Astrocyte (in vitro differentiated cells and primary cell): Measurements from ENCODE around the gene EDEM3. TPM values are rescaled to one million over a fixed set of nuclear protein-coding genes. Genes with fewer than 3 reads are reported as not detected.

Source experiments
- DNase-seq: peaks from one replicate; pipeline ENCODE4 v3.0.0-alpha.2; 2010; ENCODE audit warnings: low read depth
- FAIRE-seq: peaks from 2 replicates; lab custom pipeline; 2011; peaks lifted over from hg19 to GRCh38; lab: Jason Lieb, UNC
- H2AFZ ChIP-seq: 2 replicates; pipeline ENCODE4 v1.6.0; 2012; ENCODE audit warnings: low read depth, low read length, inconsistent platforms
- H3K27ac ChIP-seq: 2 replicates; pipeline ENCODE4 v1.5.1; 2011; ENCODE audit warnings: low read depth, low read length, inconsistent platforms
- H3K27me3 ChIP-seq: 2 replicates; pipeline ENCODE4 v1.6.0; 2011; ENCODE audit warnings: low read length, inconsistent platforms; ENCODE audit not compliant: insufficient read depth
- H3K36me3 ChIP-seq: 2 replicates; pipeline ENCODE4 v1.5.1; 2011; ENCODE audit warnings: low read length, inconsistent platforms; ENCODE audit not compliant: insufficient read depth
- H3K4me1 ChIP-seq: 2 replicates; pipeline ENCODE4 v1.5.1; 2011; ENCODE audit warnings: low read length, inconsistent platforms; ENCODE audit not compliant: insufficient read depth
- H3K4me2 ChIP-seq: 2 replicates; pipeline ENCODE4 v1.6.0; 2012; ENCODE audit warnings: low read length, inconsistent platforms
- H3K4me3 ChIP-seq: 2 replicates; pipeline ENCODE4 v1.5.1; 2011; ENCODE audit warnings: low read depth, mild to moderate bottlenecking, low read length, inconsistent platforms; ENCODE audit not compliant: insufficient read depth
- H3K79me2 ChIP-seq: 2 replicates; pipeline ENCODE4 v1.6.0; 2012; ENCODE audit warnings: mild to moderate bottlenecking, low read length, inconsistent platforms; ENCODE audit not compliant: insufficient read depth
- H3K9ac ChIP-seq: 2 replicates; pipeline ENCODE4 v1.6.0; 2012; ENCODE audit warnings: mild to moderate bottlenecking, low read length, inconsistent platforms
- H3K9me3 ChIP-seq: 2 replicates; pipeline ENCODE4 v1.5.1; 2012; ENCODE audit warnings: low read depth, mild to moderate bottlenecking, low read length, inconsistent platforms; ENCODE audit not compliant: insufficient read depth
- H4K20me1 ChIP-seq: 2 replicates; pipeline ENCODE4 v1.6.0; 2012; ENCODE audit warnings: low read length, inconsistent platforms; ENCODE audit not compliant: insufficient read depth
- H3K27ac Mint-ChIP-seq: one replicate; pipeline ENCODE4 v1.8.0; 2021; ENCODE audit warnings: mild to moderate bottlenecking, mixed read lengths; ENCODE audit not compliant: unreplicated experiment
- H3K27me3 Mint-ChIP-seq: one replicate; pipeline ENCODE4 v1.8.0; 2021; ENCODE audit warnings: low read depth, mixed read lengths; ENCODE audit not compliant: unreplicated experiment
- H3K36me3 Mint-ChIP-seq: one replicate; pipeline ENCODE4 v1.8.0; 2021; ENCODE audit warnings: low read depth, mixed read lengths; ENCODE audit not compliant: unreplicated experiment
- H3K4me1 Mint-ChIP-seq: one replicate; pipeline ENCODE4 v1.8.0; 2021; ENCODE audit warnings: low read depth, mixed read lengths; ENCODE audit not compliant: unreplicated experiment
- H3K4me3 Mint-ChIP-seq: one replicate; pipeline ENCODE4 v1.8.0; 2021; ENCODE audit warnings: mild to moderate bottlenecking, moderate library complexity, mixed read lengths; ENCODE audit not compliant: unreplicated experiment
- H3K9me3 Mint-ChIP-seq: one replicate; pipeline ENCODE4 v1.8.0; 2021; ENCODE audit warnings: mild to moderate bottlenecking, mixed read lengths; ENCODE audit not compliant: unreplicated experiment
- CTCF ChIP-seq: IDR thresholded peaks from 2 replicates; pipeline ENCODE4 v1.5.1; 2011; ENCODE audit warnings: low read depth, mild to moderate bottlenecking, inconsistent platforms, low read length, moderate library complexity; ENCODE audit not compliant: insufficient read depth
- EZH2 ChIP-seq: IDR thresholded peaks from 2 replicates; pipeline ENCODE4 v1.6.1; 2012; ENCODE audit warnings: mild to moderate bottlenecking, low read length, inconsistent platforms; ENCODE audit not compliant: insufficient read depth
- total RNA-seq: library from RNA; stranded (reverse); gene quantifications from 2 replicates; pipeline ENCODE4 v1.2.1, GENCODE V29; 2021

EDEM3 gene
- total RNA-seq, 1 donor from 2014 or later: 36.7 TPM

DNA sequence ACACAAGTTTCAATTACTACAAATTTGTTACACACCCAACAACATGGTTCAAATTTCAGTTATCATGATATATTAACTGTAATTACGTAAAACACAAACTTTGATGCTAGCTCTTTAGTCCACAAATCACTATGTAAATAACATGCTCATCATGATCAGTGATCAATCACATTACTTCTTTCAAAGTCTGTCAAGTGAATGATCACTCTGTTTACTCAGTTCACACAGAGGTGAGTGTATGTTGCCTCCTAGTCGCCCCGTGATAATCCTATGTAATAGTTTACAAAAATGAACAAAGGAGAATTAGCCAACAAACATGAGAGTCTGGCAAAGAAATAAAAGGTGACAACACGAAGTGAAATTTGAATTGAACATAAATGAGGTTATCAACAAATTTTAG is 14.3 kb downstream of the EDEM3 start:
- H3K9me3 Mint-ChIP-seq: no peaks in the 10 kb centered on the region
- H3K4me1 Mint-ChIP-seq: no peaks in the 10 kb centered on the region

GRCh38 chr1:184739796-184740195 is 14.9 kb downstream of the EDEM3 start:
- H3K27ac ChIP-seq: no peak overlapping the region
- Mint-ChIP-seq H3K4me3 (no peak overlapping the region), H3K9me3 (no peaks in the 10 kb centered on the region), H3K4me1 (no peaks in the 10 kb centered on the region), H3K27ac (no peak overlapping the region), H3K36me3 (no peaks in the 10 kb centered on the region), H3K27me3 (no peaks in the 10 kb centered on the region)
- H3K79me2 ChIP-seq: peaks cover 14% of the 10 kb centered on the region
- no peak overlapping the region for H3K4me2 ChIP-seq
- H3K36me3 ChIP-seq: no peaks in the 10 kb centered on the region
- H2AFZ ChIP-seq: no peak overlapping the region
- no peak for DNase-seq
- H3K9ac ChIP-seq: no peak overlapping the region
- peaks cover 4% of the 10 kb centered on the region for H4K20me1 ChIP-seq
- no peaks in the 10 kb centered on the region for H3K27me3 ChIP-seq
- H3K4me3 ChIP-seq: no peak overlapping the region
- no peaks in the 10 kb centered on the region for H3K4me1 ChIP-seq
- no peaks in the 10 kb centered on the region for H3K9me3 ChIP-seq
- FAIRE-seq: no peak
- no peak for TF ChIP-seq CTCF
- TF ChIP-seq EZH2: no peak

More for the DNA sequence above, 14.3 kb downstream of the EDEM3 start:
- Histone ChIP-seq H3K9ac (no peak overlapping the region), H3K9me3 (no peaks in the 10 kb centered on the region), H2AFZ (no peak overlapping the region), H3K4me2 (no peak overlapping the region), H3K79me2 (peaks cover 16% of the 10 kb centered on the region), H3K4me3 (no peak overlapping the region), H4K20me1 (peaks cover 4% of the 10 kb centered on the region), H3K27me3 (no peaks in the 10 kb centered on the region), H3K27ac (no peak overlapping the region), H3K4me1 (no peaks in the 10 kb centered on the region), H3K36me3 (no peaks in the 10 kb centered on the region)
- no peak for DNase-seq
- no peaks in the 10 kb centered on the region for H3K36me3 Mint-ChIP-seq
- H3K4me3 Mint-ChIP-seq: no peak overlapping the region
- no peaks in the 10 kb centered on the region for H3K27me3 Mint-ChIP-seq
- FAIRE-seq: no peak
- no peak overlapping the region for H3K27ac Mint-ChIP-seq
- no peak for TF ChIP-seq EZH2
- TF ChIP-seq CTCF: no peak

DNA sequence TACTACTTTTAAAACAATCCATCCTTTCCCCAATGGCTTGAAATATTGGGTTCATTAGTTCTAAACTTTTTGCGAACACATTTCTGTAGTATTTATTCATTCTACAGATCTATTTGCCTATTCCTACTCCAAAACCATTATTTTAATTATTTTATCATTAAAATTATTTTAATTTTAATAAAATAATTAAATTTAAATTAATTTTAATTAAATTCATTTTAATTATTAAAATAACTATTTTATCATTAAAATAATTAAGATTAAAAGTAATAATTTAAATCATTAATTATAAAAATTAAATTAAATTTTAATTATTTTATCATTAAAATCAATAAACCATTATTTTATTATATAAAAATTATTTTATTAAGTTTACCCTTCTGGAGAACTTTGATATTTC is 15.6 kb downstream of the EDEM3 start:
- H3K4me1 ChIP-seq: no peaks in the 10 kb centered on the region
- FAIRE-seq: no peak
- H3K9ac ChIP-seq: no peak overlapping the region
- H3K4me3 ChIP-seq: no peak overlapping the region
- TF ChIP-seq EZH2 (no peak), CTCF (no peak)
- H3K36me3 ChIP-seq: no peaks in the 10 kb centered on the region
- peaks cover 13% of the 10 kb centered on the region for H3K79me2 ChIP-seq
- no peak overlapping the region for H2AFZ ChIP-seq
- H3K27ac ChIP-seq: no peak overlapping the region
- Mint-ChIP-seq H3K27ac (no peak overlapping the region), H3K4me1 (no peaks in the 10 kb centered on the region), H3K36me3 (no peaks in the 10 kb centered on the region), H3K9me3 (no peaks in the 10 kb centered on the region), H3K27me3 (no peaks in the 10 kb centered on the region), H3K4me3 (no peak overlapping the region)
- H3K4me2 ChIP-seq: no peak overlapping the region
- peaks cover 4% of the 10 kb centered on the region for H4K20me1 ChIP-seq
- no peaks in the 10 kb centered on the region for H3K9me3 ChIP-seq
- no peaks in the 10 kb centered on the region for H3K27me3 ChIP-seq
- no peak for DNase-seq
